ENCODE measurements around the gene FAM193A.
"Not testable (repeated sequence)": the region's sequence is repeated elsewhere in the genome, so short reads cannot be mapped to it uniquely, and the experiment has no call there.

The FAM193A gene

DNA sequence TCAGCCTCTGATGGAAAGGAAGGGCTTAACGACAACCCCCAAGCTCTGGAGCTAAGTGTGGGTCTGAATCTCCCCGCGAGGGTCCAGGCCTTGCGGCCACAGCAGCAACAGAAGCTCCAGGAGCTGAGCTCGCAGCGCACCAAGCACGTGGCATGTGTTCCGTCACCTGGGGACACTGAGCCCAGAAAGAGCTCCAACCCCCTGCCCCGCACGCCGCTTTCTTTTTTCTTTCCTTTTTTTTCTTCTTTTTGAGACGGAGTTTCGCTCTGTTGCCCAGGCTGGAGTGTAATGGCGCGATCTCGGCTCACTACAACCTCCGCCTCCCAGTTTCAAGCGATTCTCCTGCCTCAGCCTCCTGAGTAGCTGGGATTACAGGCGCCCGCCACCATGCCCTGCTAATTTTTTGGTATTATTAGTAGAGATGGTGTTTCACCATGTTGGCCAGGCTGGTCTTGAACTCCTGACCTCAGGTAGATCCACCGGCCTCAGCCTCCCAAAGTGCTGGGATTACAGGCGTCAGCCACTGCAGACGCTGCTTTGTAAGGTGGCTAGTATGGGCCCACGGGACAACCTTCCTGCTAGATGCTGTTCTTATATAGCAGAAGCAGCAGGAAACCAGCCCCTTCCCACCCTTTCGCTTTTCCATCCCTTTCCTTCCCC, 220.4 kb downstream of the FAM193A start:
- no peak for DNase-seq

DNA sequence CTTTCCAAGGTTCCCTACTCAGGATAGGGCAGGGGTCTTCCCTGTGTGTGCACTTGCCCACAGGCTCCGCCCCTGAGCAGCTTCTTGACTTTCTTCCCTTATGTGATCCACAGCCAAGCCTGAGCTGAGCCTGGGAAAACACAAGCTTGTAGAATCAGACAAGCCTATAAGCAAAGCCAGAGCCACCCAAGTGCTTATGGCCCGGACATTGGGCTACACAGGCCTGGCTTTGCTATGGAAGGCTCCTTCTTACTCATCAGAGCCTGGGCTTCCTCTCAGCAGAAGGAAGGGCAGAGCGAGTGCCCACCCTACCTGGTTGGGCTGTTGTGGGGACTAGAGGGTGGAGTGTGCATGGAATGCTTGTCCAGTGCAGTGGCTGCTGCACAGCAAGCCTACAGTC, 221.0 kb downstream of the FAM193A start:
- no peak for DNase-seq

DNA sequence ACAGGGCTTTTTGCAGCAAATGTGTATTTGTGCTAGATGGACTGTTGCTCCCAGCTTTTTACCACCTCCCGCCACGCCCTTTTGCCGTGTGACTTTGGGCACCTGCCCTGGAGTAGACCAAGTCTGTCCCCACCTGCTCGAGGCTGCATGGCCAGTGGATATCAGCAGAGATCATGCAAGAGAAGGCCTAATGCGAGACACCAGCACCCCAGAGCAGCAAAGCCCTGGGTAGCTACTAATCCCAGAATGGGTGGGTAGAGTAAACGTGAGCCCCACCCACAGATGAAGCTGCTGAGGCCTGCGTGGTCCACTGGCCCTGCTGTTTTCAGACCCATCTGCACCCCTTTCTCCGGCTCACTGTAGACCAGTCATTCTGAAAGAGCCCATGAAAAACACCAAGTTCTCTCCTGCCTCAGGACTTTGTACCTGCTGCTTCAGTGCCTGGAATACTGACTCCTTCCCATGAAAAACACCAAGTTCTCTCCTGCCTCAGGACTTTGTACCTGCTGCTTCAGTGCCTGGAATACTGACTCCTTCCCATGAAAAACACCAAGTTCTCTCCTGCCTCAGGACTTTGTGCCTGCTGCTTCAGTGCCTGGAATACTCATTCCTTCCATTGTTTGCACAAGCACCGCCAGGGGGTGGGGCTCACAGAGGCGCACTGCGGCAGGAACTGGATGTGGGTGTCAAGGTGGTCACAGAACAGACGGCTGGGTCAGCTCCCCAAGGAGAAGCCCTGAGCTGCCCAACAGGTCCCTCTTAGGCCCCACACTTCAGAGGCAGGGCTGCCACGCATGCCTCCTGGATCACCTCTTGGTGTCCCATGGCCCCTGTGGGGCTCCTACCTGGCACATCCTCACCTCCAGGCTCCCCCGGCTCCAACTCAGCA, 224.8 kb downstream of the FAM193A start:
- DNase-seq, result no peak

DNA sequence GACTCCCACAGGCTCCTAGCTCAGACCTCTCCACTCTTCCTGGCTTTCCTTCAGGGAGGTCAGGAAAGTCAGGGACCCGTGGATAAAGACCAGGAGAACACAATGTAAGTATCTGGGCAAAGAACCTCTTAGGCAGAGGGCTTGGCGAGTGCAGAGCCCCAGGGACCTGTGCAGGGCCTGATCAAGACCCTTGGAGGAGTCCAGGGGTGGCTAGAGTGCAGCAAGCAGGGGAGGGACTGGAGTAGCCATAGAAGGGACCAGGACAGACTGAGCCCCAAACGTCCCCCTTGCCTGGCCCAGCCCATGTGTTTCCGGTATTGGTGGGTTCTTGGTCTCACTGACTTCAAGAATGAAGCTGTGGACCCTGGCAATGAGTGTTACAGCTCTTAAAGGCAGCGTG, 225.6 kb downstream of the FAM193A start:
- DNase-seq, result no peak

DNA sequence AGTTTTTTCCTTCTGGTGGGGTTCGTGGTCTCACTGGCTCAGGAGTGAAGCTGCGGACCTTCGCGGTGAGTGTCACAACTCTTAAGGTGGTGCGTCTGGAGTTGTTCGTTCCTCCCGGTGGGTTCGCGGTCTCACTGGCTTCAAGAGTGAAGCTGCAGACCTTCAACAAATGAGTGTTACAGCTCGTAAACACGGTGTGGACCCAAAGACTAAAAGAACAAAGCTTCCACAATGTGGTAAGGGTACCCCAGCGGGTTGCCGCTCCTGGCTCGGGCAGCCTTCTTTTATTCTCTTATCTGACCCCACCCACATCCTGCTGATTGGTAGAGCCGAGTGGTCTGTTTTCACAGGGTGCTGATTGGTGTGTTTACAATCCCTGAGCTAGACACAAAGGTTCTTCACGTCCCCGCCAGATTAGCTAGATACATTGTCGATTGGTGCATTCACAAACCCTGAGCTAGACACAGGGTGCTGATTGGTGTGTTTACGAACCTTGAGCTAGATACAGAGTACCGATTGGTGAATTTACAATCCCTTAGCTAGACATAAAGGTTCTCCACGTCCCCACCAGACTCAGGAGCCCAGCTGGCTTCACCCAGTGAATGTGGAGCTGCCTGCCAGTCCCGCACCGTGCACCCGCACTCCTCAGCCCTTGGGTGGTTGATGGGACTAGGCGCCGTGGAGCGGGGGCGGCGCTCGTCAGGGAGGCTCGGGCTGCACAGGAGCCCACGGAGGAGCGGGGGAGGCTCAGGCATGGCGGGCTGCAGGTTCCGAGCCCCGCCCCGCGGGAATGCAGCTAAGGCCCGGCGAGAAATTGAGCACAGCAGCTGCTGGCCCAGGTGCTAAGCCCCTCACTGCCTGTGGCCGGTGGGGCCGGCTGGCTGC, 226.3 kb downstream of the FAM193A start:
- DNase-seq, result not testable (repeated sequence)

DNA sequence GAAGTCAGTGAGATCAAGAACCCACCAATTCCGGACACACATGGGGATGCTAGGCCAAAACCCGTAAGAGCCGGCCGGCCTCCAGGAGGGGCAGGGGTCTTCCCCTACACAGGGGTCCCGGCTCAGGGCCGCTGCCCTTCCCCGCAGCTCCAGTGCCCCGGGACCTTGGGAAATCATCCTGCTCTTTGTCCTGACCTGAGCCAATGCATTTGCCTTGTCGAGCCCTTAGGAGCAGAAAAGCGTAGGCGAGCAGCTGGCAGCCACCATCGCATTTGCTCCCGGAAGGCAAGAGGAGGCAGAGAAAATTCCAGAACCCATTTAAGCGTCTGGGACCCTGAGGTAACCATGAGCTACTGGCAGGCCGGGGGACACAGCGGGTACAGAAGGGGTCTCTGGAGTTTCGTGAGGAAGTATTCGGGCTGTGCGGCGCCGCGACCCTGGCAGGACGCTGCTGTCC, 227.1 kb downstream of the FAM193A start:
- DNase-seq, result no peak

DNA sequence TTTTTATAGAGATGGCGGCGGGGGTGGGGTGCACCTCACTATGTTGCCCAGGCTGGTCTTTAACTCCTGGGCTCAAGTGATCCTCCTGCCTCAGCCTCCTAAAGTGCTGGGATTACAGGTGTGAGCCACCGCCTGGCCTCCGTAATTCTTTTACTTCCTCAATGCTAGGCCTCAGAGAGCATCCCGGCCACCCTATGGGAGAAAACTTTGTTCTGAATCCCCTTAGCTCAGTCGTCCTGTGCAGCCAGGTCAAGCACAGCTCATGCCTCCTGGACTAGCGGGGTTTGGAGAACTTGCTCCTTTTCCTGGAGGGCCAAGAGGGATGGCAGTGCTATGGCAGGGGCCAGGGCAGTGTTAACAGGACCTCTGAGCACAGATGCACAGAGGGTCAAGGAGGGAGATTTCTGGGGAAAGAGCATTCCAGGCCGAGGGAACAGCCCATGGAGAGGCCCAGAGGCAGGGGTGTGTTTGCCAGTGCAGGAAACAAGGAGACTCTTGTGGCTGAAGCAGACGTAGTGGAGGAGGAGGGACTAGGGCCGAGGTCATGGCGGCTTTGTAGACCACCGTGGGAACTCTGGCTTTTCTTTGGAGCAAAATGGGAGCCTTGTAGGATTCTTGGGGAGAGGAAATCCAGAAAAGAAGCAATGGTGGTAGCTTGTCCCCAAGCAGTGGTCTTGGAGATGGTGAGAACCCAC, 229.5 kb downstream of the FAM193A start:
- no peak for DNase-seq

DNA sequence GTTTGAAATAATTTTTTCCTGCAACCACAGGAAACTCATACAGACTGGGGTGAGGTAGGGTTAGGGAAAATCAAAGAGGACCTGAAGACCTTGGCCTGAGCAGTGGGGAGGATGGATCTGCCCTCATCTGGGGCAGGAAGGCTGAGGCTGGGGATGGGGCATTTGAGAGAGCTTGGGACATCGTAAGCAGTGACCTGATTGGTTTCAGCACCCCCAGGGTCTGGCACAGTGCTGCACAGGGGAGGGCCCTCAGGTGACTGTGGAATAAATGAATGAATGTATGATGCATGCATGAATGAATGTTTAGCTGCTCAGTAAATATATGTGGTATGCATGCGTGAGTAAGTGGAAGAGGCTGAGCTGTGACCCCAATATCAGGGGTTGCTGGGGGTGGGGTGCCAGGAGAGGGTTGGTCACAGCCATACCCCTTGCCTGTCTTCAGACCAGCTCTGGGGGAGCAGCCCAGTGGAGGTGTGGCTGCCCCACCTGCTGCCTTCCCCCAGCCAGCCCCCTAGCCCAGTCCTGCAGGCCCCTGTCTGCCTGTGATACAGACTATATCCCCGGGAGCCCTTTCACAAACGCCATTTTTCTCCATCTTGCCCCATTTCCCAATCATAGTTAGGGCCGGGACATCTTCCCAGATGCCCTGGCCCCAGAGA, 230.7 kb downstream of the FAM193A start:
- no peak for DNase-seq

DNA sequence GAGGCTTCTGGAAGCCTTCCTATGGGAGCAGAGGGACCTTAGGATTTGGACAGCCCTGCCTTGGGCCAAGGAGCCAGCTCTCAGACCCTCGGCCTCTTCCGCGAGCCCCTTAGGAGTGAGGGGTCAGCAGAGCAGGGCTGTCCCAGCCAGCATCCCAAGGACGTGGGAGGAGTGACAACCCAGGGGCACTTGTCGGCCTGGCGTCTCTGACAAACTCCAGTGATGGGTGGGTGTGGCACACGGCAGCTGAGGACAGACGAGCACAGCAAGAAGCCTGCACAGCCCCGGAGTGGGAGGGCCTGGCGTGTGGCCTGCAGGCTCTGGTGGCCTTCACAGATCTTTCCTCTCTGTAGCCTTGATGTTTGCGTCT, 231.2 kb downstream of the FAM193A start:
- DNase-seq, result no peak

DNA sequence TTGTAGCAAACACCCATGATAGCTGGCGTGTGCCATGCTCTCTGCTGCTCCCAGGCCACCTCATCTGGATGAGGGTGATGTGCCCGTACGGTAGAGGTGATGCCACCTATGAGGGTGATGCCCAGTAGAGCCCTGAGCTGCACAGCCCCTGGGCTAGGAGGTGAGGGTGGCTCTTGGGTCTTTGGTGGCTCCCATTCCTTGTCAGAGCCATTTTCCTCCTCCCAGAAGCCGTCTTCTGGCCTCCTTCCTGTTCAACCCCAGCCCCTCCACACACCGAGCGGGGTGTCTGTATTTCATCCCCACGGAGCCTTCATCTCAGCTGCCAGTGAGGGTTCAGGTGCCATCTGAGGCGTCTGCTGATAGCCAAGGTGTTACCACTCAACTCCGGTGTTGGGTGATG, 231.7 kb downstream of the FAM193A start:
- no peak for DNase-seq

DNA sequence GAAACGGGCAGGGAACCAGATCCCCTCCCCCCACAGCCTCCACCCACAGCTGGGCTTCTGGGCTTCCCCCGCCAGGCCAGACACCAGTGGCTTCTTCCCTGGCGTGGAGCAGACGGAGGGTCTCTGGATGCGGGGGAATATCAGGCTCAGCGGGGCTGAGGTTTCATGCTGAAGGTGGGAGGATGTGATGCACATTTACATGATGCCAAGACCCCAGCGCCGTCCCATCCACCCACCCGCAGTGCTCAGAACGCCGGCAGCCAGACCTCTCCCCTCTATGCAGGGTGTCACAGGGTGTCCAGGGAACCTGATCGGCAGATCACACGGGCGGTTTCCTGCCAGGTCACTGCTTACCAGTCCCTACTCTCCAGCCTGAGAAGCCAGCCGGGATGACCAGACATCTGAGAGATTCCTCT, 232.5 kb downstream of the FAM193A start:
- DNase-seq, result no peak

DNA sequence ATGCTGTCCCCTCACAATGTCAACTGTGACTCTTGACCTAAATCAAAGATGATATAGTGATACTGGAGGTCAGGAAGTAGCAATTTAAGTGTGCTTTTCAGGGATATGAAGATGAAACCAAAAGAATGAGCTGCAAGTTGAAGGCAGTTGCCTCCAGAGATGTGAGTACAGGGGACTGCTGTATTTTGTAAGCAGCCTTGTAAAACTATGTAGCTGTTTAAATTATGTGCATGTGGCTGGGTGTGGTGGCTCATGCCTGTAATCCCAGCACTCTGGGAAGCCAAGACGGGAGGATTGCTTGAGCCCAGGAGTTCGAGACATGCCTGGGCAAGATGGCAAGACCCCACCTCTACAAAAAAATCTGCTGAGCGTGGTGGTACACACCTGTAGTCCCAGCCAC, 234.8 kb downstream of the FAM193A start:
- DNase-seq, result no peak

DNA sequence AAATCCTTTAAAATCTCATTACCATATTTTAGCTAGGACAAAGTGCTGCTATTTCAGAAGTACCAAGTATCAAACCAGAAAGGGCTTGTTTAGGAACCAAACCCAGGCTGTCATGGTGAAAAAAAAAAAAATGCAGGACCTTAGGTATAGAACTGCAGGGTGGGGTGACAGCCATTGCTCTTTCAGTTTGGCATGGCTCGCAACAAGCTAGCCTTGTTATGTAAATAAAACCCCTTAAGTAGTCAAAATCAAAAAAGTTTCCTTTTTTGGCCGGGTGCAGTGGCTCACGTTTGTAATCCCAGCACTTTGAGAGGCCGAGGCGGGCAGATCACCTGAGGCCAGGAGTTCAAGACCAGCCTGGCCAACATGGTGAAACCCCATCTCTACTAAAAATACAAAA, 244.2 kb downstream of the FAM193A start:
- not testable (repeated sequence) for DNase-seq

DNA sequence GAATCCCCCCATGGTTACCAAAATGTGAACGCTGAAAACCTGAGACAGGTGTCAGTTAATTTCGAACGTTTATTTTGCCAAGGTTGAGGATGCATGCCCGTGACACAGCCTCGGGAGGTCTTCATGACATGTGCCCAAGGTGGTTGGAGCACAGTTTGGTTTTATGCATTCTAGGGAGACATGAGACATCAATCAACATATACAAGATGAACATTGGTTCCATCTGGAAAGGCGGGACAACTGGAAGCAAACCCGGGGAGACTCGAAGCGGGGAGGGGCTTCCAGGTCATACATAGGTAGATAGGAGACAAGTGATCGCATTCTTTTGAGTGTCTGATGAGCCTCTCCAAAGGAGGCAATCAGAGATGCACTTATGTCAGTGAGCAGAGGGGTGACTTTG, 245.5 kb downstream of the FAM193A start:
- DNase-seq, result no peak
